Dermis blood vessel endothelial cell (primary cell): ENCODE measurements around the gene TSC2. TPM values are rescaled to one million over a fixed set of nuclear protein-coding genes. Genes with fewer than 3 reads are reported as not detected.
A peak's percentile ranks its signal among the peaks of the same experiment; 100 is the strongest.
"Not testable (repeated sequence)": the region's sequence is repeated elsewhere in the genome, so short reads cannot be mapped to it uniquely, and the experiment has no call there.

Experiments used
- DNase-seq: peaks from one replicate; pipeline ENCODE4 v3.0.0; 2010
- total RNA-seq: library from RNA; depleted of rRNA; stranded (reverse); fragments of >200 nt; gene quantifications from 2 replicates; pipeline ENCODE4 v1.2.3, GENCODE V29; 2014

TSC2 gene
- total RNA-seq, 1 donor from 2014 or later = 40.8 TPM

DNA sequence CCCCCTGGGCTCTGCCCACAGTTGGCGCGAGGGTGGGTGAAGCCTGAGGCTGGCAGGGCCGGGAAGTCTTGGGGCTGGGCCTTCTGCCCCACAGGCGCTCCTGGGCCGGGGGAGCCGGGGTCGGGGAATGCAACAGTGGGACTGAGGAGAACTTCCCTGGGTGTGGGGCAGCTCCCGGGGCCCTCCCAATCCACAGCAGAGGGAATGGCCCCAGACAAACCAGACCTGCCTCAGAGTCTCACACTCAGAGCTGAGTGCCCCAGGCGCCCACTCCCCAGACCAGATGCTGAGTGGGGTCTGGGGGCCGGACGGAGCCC is 76.5 kb downstream of the TSC2 start:
- not testable (repeated sequence) for DNase-seq

DNA sequence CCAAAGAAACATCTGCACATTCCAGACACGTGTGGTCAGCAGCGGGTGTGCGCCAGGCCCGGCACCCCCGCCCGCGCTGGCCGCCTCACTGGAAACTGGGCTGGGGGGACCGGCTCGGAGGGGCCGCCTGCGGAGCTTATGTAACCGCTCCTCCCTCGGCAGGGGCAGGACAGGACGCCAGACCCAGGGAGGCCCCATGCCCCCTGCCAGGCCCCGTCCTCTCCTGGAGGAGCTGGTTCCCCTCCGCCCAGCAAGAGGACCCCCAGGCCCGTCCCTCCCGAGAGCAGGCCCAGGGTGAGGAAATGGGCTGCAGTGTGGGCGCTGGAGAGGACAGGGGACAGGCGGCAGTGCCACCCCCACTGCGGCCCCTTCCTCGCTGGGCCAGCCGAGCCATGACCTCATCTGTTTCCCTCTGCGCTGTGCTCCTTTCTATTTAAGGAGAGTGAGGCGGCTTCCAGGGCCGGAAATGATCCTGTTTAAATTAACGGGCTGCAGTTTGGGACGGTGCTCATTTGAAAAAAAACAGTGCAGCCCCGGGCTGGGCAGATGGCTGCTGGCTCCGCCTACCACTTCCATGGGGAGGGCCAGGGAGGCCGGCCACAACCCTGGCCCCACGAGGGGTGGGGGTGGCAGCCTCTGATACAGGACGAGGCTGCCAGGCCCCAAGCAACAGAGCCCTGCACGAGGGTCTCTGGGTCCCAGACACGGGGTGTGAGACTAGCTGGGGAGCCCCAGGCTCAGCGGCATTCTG is 77.1 kb downstream of the TSC2 start:
- DNase-seq = peak; percentile 77

DNA sequence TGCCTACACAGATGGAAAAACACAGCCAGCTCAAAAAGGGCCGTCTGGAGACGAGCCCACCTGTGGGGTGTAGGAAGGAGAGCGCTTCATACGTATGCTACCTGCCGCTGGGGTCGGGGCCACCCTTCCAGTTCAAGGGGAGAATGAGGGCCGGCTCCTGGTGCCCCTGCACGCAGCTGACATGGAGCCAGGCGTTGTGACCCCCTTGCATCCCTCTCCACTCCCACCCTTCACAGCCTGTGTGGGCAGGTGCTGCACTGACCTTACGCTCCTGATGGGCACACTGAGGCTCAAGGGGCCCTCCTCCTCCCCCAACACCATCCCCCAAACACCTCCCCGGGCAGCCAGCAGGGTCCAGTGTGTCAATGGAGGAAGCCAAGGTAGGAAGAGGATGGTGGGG is 77.8 kb downstream of the TSC2 start:
- not testable (repeated sequence) for DNase-seq

DNA sequence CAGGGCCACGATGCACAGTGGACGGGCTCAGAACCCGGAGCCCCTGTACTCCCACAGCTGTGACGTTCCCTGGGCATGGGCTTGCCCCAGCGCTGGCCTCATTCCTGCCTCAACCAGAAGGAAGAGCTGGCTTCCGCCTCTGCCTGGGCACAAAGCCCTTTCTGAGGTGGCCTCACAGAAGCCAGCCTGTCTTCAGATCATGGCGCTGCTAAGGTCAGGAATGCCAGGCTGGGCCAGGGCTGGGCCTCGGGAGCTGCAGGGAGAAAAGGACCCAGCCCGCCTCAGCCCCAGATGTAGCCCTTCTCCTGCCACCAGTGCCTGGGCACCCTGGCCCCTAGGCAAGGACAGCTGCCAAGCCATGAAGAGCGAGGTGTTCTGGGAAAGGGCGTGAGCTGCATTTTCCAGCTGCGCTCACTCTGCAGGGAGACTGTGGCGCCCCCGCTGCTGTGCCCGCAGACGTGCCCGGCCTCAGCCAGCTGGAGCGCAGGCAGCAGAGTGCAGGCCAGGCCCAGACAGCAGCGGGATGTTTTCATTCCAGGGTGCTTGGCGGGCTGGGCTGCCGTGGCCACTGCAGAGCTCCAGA is 78.5 kb downstream of the TSC2 start:
- peak; percentile 23 for DNase-seq

DNA sequence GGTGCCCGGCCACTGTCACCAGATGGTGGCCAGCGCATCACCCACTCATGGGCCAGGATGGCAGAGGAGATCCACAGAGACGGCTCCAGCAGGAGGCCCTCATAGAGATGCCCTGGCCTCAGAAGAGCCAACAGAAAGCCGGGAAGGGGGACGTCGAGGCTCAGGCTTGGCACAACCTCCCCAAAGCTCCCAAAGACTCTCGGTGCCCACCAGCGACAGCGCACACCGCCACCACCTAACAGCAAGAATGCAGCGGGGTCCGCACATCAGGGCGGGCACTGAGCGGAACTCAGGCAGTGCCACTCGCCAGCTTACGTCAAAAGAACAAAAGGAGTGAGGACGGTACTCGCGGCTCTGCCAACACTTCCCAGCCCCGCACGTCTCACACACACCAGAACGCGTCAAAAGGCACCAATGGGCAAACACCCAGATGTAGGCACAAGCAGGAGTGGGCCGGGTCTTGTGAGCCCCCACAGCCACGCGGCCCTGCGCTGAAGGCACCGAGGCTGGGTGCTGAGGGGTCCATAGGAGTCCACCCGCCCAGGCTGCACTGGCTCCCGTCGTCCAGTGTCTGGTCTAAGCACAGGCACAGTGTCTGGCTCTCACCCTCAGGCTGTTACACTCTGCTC is 79.3 kb downstream of the TSC2 start:
- not testable (repeated sequence) for DNase-seq

DNA sequence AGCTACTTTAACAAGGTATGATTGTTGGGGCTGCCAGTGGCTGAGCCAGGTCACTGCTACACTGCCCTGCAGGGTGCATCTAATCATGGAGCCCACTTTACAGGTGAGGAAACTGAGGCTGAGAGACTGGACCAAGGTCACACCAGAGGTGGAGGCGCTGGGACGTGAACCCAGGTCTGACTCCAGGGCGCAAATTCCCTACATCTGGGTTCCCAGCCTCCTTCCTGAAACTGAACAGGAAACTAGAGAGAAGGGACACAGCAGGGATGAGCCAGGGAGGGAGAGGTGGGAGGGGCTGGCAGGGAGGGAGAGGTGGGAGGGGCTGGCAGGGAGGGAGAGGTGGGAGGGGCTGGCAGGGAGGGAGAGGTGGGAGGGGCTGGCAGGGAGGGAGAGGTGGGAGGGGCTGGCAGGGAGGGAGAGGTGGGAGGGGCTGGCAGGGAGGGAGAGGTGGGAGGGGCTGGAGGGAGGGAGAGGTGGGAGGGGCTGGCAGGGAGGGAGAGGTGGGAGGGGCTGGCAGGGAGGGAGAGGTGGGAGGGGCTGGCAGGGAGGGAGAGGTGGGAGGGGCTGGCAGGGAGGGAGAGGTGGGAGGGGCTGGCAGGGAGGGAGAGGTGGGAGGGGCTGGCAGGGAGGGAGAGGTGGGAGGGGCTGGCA is 80.0 kb downstream of the TSC2 start:
- DNase-seq = peak; percentile 24

DNA sequence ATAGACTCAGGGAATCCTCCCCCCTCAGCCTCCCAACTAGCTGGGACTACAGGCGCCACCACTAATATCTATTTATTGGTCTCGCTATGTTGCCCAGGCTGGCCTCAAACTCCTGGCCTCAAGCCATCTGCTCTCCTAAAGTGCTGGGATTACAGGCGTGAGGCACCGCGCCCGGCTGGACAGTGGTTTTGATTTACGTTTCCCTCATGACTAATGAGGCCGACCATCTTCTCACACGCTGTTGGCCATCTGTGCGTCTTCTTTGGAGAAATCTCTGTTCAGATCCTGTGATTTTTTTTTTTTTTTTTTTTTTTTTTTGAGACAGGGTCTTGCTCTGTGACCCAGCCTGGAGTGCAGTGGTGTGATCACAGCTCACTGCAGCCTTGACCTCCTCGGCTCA is 81.5 kb downstream of the TSC2 start:
- DNase-seq = not testable (repeated sequence)

DNA sequence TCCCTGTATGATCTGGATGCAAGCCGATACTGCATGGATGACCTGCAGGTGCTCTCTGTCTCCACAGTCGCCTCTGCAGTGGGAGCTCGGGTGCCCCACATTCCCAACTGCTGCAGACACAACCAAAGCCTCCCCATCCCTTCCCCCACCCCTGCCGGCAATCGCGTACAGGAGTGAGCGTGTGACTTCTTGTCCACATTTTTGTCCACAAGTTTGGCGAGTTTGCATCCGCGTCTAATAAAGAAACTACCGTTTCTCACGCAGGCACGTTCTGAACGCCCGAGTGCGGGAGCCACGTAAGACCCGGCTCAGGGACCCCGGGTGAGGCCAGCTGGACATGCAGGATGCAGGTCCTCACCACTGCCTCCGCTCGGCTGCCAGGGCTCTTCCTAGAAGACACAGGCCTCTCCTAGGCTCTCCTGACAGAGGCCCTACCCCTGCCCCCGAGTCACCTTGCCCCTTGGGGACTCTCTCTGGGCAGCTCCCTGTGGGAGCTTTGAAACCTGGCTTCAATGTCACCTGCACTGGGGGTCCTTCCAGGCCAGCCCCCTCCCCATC is 82.2 kb downstream of the TSC2 start:
- DNase-seq = not testable (repeated sequence)

DNA sequence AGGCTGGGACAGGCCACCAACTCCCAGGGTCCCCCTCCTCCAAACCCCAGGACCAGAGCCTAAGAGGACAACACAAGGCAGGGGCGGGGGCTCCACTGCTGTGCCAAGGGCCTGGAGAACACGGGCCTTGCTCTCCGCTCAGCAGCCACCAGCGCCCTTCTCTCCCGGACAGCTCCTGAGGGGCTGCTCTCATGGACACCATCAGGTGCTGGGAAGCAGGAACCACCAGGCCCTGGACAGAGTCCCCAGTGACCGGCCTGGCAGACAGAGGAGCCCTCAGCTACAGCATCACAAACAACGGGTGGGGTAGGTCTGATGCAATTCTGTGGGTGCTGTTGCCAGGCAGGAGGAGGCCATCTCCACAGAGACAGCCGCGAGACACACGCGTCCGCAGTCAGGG is 86.0 kb downstream of the TSC2 start:
- not testable (repeated sequence) for DNase-seq

DNA sequence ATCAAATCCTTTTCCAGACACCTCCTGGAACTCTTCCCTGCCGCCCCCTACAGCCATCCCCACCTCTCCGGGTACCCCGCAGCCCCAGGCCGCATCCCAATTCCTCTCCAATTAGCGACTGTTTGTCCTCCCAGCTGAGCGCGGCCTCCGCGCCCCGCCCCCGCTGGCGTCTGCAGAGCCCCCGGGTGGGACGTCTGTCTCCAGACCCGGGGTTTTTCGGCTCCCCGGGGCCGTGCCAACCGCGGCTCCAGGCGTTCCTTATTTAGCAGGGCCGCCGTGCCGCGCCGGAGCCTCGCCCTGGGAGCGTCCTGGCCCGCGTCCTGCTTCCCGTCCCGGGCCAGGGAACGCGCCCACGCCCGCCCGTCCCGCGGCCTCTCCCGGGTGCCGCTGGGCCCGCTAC is 87.3 kb downstream of the TSC2 start:
- DNase-seq = not testable (repeated sequence)

DNA sequence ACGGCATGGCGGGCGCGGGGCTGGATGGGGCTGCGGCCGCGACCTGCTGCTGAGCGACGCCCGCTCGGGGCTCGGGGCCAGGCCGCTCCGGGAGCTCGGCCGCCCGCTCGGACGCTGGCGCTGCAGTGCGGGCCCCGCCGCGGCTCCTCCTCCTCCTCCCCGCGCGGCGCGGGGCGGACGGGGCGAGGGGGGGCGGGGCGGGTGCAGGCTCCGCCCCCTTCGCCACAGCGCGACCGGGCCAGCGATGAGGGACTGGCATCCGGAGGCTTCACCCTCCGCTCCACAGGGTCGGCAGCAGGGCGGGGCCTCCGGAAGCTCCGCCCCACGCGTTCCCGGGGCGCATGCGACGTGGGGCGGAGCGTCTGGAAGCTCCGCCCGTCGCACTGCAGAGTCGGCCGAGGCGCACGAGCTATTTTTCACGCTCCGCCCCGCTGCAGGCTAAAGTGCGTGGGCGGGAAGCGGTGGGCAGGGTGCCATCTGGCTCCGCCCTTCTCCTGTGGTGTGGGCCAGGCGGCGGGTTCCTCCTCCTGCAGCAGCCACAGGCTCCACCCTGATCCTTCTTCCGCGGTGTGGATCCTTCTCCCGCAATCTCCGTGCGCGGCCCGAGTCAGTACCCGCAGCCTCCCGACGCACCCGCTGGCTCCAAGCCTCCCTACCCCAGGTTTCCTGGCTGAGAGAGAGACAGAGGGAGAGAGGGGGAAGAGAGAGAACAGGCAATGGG is 88.1 kb downstream of the TSC2 start, which contains the start of gene PKD1:
Gene PKD1, minus strand, starts transcription at position 129 of the 721 bp plus-strand sequence. CDS start 209 bp downstream, outside the sequence.
- peak; percentile 94 for DNase-seq

Other genes with a start within 250 kb of the TSC2 start
- 76.5 and 89.2 TPM in 2 replicates for gene HAGH, start 221.2 kb upstream of the TSC2 start, total RNA-seq
- 79.7 and 82.4 TPM in 2 replicates for gene FAHD1, start 220.8 kb upstream of the TSC2 start, total RNA-seq
- gene MEIOB, start 175.8 kb upstream of the TSC2 start, total RNA-seq = not detected in 2 replicates
- not detected in 2 replicates for gene HS3ST6, start 129.6 kb upstream of the TSC2 start, total RNA-seq
- gene MSRB1, start 104.8 kb upstream of the TSC2 start, total RNA-seq = 6.6 and 8.1 TPM in 2 replicates
- not detected in 2 replicates for gene RPL3L, start 93.3 kb upstream of the TSC2 start, total RNA-seq
- 107 and 149 TPM in 2 replicates for gene NDUFB10, start 88.4 kb upstream of the TSC2 start, total RNA-seq
- gene RPS2, start 83.2 kb upstream of the TSC2 start, total RNA-seq = 1,669 and 1,784 TPM in 2 replicates
- not detected in 2 replicates for gene RNF151, start 81.1 kb upstream of the TSC2 start, total RNA-seq
- 46.1 and 71.8 TPM in 2 replicates for gene TBL3, start 75.9 kb upstream of the TSC2 start, total RNA-seq
- gene NOXO1, start 66.5 kb upstream of the TSC2 start, total RNA-seq = 0.34 TPM in 1 of 2 replicates, not detected in the other
- gene GFER, start 63.8 kb upstream of the TSC2 start, total RNA-seq = 9.0 and 13.4 TPM in 2 replicates
- gene SYNGR3, start 58.0 kb upstream of the TSC2 start, total RNA-seq = 1.6 and 2.4 TPM in 2 replicates
- 19.1 and 28.2 TPM in 2 replicates for gene ZNF598, start 38.2 kb upstream of the TSC2 start, total RNA-seq
- gene NPW, start 28.2 kb upstream of the TSC2 start, total RNA-seq = 0.17 and 1.2 TPM in 2 replicates
- gene NHERF2, start 21.1 kb upstream of the TSC2 start, total RNA-seq = 33.5 and 79.6 TPM in 2 replicates
- gene NTHL1, start 151 bp upstream of the TSC2 start, total RNA-seq = 27.7 and 32.3 TPM in 2 replicates
- gene PKD1, start 87.9 kb downstream of the TSC2 start, total RNA-seq = 55.6 and 77.1 TPM in 2 replicates
- 0.34 and 0.84 TPM in 2 replicates for gene RAB26, start 100.6 kb downstream of the TSC2 start, total RNA-seq
- gene TRAF7, start 107.8 kb downstream of the TSC2 start, total RNA-seq = 110 and 171 TPM in 2 replicates
- gene CASKIN1, start 148.6 kb downstream of the TSC2 start, total RNA-seq = 0.05 and 0.17 TPM in 2 replicates
- gene MLST8, start 157.5 kb downstream of the TSC2 start, total RNA-seq = 16.0 and 25.6 TPM in 2 replicates
- 1.3 and 4.4 TPM in 2 replicates for gene BRICD5, start 162.9 kb downstream of the TSC2 start, total RNA-seq
- 18.4 and 20.2 TPM in 2 replicates for gene PGP, start 166.9 kb downstream of the TSC2 start, total RNA-seq
- 34.4 and 37.1 TPM in 2 replicates for gene E4F1, start 175.6 kb downstream of the TSC2 start, total RNA-seq
- 0.51 and 0.56 TPM in 2 replicates for gene DNASE1L2, start 188.5 kb downstream of the TSC2 start, total RNA-seq
- 32.3 and 37.8 TPM in 2 replicates for gene ECI1, start 203.6 kb downstream of the TSC2 start, total RNA-seq
- gene RNPS1, start 220.1 kb downstream of the TSC2 start, total RNA-seq = 61.8 and 85.0 TPM in 2 replicates